ENCODE results near the gene SLIT1.

SLIT1 gene

DNA sequence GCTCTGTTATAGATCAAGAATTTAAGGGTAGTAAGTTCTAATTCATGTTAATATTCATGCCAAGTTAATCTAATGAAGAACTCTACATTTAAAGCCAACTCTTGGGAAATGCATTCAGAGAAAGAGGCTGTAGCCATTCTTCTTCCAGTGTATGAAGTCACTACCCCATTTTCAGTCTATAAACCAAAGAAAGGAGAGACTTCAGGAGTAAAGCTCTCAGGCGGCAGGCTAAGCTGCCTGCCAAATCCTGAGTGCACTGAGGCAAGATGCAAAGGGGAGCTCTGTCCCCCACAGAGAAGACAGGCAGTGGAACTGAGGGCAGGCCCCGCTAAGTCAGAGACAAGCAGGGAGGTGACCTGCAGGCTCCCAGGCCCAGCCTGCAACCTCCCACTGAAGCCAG is 41.5 kb downstream of the SLIT1 start:
- no peaks in the 10 kb centered on the region for H3K9me3 ChIP-seq (ENCODE audit: severe bottlenecking)
- TF ChIP-seq, protein P1, sequence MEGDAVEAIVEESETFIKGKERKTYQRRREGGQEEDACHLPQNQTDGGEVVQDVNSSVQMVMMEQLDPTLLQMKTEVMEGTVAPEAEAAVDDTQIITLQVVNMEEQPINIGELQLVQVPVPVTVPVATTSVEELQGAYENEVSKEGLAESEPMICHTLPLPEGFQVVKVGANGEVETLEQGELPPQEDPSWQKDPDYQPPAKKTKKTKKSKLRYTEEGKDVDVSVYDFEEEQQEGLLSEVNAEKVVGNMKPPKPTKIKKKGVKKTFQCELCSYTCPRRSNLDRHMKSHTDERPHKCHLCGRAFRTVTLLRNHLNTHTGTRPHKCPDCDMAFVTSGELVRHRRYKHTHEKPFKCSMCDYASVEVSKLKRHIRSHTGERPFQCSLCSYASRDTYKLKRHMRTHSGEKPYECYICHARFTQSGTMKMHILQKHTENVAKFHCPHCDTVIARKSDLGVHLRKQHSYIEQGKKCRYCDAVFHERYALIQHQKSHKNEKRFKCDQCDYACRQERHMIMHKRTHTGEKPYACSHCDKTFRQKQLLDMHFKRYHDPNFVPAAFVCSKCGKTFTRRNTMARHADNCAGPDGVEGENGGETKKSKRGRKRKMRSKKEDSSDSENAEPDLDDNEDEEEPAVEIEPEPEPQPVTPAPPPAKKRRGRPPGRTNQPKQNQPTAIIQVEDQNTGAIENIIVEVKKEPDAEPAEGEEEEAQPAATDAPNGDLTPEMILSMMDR (IDR thresholded peaks at IDR 0.05; ENCODE audit: low read depth, low read length), result no peak
- no peaks in the 10 kb centered on the region for H3K27me3 ChIP-seq (ENCODE audit: insufficient read depth, low read depth, severe bottlenecking)
- no peak for DNase-seq
- H3K27ac ChIP-seq, result no peak overlapping the region
- H3K36me3 ChIP-seq, result no peaks in the 10 kb centered on the region; the same call in 1 of the 2 replicates
- no peak overlapping the region for H3K4me3 ChIP-seq (ENCODE audit: low read depth, low read length)

DNA sequence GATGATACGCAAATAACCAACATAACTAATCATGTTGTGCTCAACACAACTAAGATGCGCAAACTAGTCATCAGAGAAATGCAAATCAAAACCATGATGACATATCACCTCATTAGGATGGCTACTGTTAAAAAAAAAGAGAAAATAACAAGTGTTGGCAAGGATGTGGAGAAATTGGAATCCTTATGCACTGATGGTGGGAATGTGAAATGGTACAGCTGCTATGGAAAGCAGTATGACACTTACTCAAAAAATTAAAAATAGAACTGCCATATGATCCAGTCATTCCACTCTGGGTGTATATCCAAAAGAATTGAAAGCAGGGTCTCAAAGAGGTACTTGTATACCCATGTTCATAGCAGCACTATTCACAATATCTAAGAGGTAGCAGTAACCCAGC is 42.9 kb downstream of the SLIT1 start:
- Histone ChIP-seq H3K36me3 (no peaks in the 10 kb centered on the region; the same call in 1 of the 2 replicates), H3K4me3 (ENCODE audit: low read depth, low read length) (no peak overlapping the region), H3K9me3 (ENCODE audit: severe bottlenecking) (no peaks in the 10 kb centered on the region), H3K27me3 (ENCODE audit: insufficient read depth, low read depth, severe bottlenecking) (no peaks in the 10 kb centered on the region), H3K27ac (no peak overlapping the region)
- TF ChIP-seq, protein P1 (IDR thresholded peaks at IDR 0.05; ENCODE audit: low read depth, low read length), result no peak
- no peak for DNase-seq

DNA sequence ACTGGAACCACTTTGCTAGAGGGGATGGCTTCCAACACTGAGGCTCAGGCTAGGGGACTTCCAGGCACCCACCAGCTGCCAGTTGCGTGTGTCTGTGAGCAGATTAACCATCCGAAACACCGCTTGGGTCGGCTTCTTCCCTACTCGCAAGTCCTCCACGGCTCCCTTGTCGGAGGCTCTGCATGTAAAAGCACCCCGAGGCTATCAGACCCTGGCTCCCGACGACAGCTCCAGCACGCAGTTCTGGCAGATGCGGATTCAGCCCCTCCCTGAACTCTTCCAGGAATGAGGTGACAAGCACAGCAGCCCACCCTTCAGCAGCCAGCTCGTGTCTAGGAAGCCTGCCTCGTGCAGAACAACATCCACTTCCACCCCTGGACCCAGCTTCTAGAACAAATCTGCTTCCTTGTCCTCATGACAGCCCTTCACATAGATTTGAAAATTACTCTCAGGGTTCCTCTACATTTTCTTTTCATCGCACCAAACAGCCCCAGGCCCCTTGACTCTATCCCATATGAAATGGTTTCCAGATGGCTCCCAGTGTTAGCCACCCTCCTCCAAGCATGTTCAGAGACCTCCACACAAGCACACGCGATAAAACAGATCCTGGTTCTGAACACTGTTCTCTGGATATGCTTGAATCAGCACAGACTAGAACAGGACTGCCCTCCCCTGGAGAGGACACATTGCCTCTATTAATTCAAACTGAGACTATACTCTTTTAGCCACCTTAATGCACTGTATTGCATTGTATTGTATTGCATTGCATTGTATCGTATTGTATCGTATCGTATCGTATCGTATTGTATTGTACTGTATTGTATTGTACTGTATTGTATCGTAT is 44.6 kb downstream of the SLIT1 start:
- Histone ChIP-seq H3K36me3 (no peaks in the 10 kb centered on the region; the same call in 1 of the 2 replicates), H3K27ac (peak overlapping the region; percentile 16; the same call in 1 of the 2 replicates), H3K4me3 (ENCODE audit: low read depth, low read length) (no peak overlapping the region), H3K9me3 (ENCODE audit: severe bottlenecking) (no peaks in the 10 kb centered on the region), H3K27me3 (ENCODE audit: insufficient read depth, low read depth, severe bottlenecking) (no peaks in the 10 kb centered on the region)
- TF ChIP-seq, protein P1 (IDR thresholded peaks at IDR 0.05; ENCODE audit: low read depth, low read length), result no peak
- no peak for DNase-seq

DNA sequence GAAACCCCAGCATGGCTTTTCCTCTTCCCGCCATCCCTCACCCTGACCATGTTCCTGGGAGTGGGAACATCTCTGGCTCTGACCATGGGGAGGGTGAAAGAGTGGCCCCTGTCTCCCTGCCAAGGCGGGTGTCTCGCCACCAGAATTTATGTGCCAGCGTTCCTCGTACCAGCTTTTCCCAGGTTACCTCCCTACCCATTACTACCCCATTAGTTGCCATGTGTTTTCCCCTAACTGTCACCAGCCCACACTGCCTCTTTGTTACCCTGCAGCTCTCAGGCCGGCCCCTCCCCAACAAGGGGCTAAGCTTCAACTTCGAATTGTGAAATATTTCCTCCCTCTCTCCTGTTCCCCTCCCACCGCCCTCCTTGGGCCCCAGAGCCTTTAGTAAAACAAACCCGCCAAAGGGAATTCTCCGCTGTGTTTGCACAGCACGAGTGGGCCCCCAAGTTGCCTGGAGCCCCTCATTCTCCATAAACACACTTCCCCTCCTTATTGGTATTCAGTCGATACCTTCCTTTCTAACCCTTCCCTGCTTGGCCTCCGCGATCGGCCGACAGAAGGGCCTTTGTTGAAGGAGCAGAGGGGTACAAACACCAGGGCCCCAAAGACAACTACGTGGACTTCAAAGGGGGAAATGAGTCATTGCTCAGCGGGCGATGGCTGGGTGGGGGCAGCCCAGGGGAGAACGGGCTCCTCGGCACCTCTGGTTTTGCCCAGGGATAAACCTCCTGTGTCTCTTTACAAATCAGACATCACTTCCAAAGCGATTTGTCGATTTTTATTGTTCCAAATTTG is 45.5 kb downstream of the SLIT1 start:
- H3K27me3 ChIP-seq (ENCODE audit: insufficient read depth, low read depth, severe bottlenecking), result no peaks in the 10 kb centered on the region
- DNase-seq, result no peak
- no peaks in the 10 kb centered on the region for H3K9me3 ChIP-seq (ENCODE audit: severe bottlenecking)
- TF ChIP-seq, protein P1 (IDR thresholded peaks at IDR 0.05; ENCODE audit: low read depth, low read length), result no peak
- no peaks in the 10 kb centered on the region; the same call in 1 of the 2 replicates for H3K36me3 ChIP-seq
- H3K4me3 ChIP-seq (ENCODE audit: low read depth, low read length), result no peak overlapping the region
- no peak overlapping the region for H3K27ac ChIP-seq

DNA sequence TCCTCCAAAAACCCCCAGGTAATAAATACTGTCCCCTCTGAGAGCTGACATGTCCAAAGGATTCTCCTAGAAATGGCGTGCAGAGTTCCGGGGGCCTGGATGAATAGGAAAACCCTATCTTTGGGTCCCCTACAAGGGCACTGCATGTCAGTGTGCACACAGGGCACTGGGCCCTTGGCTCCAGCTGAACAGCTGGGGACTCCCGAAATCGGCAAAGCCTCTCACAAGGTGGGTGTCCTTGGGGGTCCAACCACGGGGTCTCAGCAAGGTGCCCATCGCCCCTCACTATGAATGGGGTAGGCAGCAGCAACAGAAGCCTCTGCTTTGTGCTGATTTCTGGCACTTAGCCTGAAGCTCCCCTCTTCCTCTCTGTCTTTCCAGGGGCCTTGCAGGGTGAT is 46.1 kb downstream of the SLIT1 start:
- DNase-seq, result no peak
- H3K4me3 ChIP-seq (ENCODE audit: low read depth, low read length), result no peak overlapping the region
- H3K9me3 ChIP-seq (ENCODE audit: severe bottlenecking), result no peaks in the 10 kb centered on the region
- H3K36me3 ChIP-seq, result no peaks in the 10 kb centered on the region; the same call in 1 of the 2 replicates
- H3K27ac ChIP-seq, result no peak overlapping the region
- no peaks in the 10 kb centered on the region for H3K27me3 ChIP-seq (ENCODE audit: insufficient read depth, low read depth, severe bottlenecking)
- TF ChIP-seq, protein P1 (IDR thresholded peaks at IDR 0.05; ENCODE audit: low read depth, low read length), result no peak

Measured in WERI-Rb-1 (cell line).